ENCODE data around the gene KCNN1.

KCNN1 gene

GRCh38 chr19:17999684-18000479 lies 33.0 kb downstream of the KCNN1 start:
- Histone ChIP-seq H3K4me2 (ENCODE audit: insufficient read depth, low read length, poor library complexity, severe bottlenecking) (no peak overlapping the region), H2BK5ac (ENCODE audit: low read length) (no peak overlapping the region), H3K18ac (ENCODE audit: low read length) (no peak overlapping the region), H3K23ac (ENCODE audit: low read depth, low read length, poor library complexity) (peak overlapping the region; percentile 93), H3K27me3 (ENCODE audit: control insufficient read depth in 3 of 3, insufficient read depth in 3 of 3, low read depth in 1 of 3, low read length in 3 of 3) (peaks cover 11 to 31% (median 26%) of the 10 kb centered on the region in 3 experiments), H2AFZ (ENCODE audit: low read length) (no peak overlapping the region), H3K4ac (ENCODE audit: low read length) (no peak overlapping the region), H3K4me1 (ENCODE audit: control insufficient read depth in 2 of 2, insufficient read depth in 1 of 2, low read depth in 1 of 2, low read length in 2 of 2) (no peaks in the 10 kb centered on the region), H2BK15ac (ENCODE audit: low read length) (peak overlapping the region; percentile 37), H3K36me3 (replicated peaks in 1 of 2; ENCODE audit: control insufficient read depth in 2 of 2, insufficient read depth in 2 of 2, low read length in 2 of 2) (no peaks in the 10 kb centered on the region), H3K4me3 (ENCODE audit: low read length in 2 of 2) (no peak overlapping the region), H3K14ac (ENCODE audit: low read length) (peak overlapping the region; percentile 12), H2AK5ac (ENCODE audit: low read depth, low read length) (no peak overlapping the region), H3K9me3 (replicated peaks in 1 of 2; ENCODE audit: control insufficient read depth in 2 of 2, insufficient read depth in 1 of 2, low read depth in 1 of 2, low read length in 2 of 2) (no peaks in the 10 kb centered on the region), H3K9ac (ENCODE audit: low read depth, low read length, poor library complexity) (no peak overlapping the region), H4K91ac (ENCODE audit: low read depth, low read length, poor library complexity) (no peak overlapping the region), H4K8ac (ENCODE audit: low read depth, low read length) (peak overlapping the region; percentile 17), H3K79me1 (ENCODE audit: low read depth, low read length) (no peaks in the 10 kb centered on the region), H2BK120ac (ENCODE audit: low read depth, low read length) (no peak overlapping the region), H2BK12ac (ENCODE audit: low read length) (no peak overlapping the region), H3K27ac (replicated peaks; ENCODE audit: low read length) (no peak overlapping the region)
- DNase-seq (ENCODE audit: low spot score): no peak
- no CpG with 5 or more reads among the region's 21 CpGs for WGBS, 2 donors (ENCODE audit: extremely low coverage in 2 of 2, insufficient read length in 2 of 2, insufficient replicate concordance in 1 of 2)

DNA sequence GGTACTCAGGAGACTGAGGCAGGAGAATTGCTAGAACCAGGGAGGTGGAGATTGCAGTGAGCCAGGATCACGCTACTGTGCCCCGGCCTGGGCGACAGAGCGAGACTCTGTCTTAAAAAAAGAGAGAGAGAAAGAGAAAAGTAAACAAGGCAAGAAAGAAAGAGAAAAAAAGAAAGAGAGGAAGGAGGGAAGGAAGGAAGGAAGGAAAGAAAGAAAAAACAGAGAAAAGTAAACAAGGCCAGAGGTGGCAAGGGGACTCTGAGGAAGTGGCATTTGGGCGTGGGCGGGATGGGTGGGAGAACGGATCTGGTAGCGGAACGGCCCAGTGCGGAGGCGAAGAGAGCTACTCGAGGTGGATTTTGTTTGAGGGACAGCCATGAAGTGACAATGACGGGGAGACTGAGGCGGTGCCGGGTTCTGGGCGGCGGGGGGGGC lies 33.6 kb downstream of the KCNN1 start:
- Histone ChIP-seq H3K14ac (ENCODE audit: low read length) (no peak overlapping the region), H3K79me1 (ENCODE audit: low read depth, low read length) (no peaks in the 10 kb centered on the region), H3K18ac (ENCODE audit: low read length) (no peak overlapping the region), H3K4me3 (ENCODE audit: low read length in 2 of 2) (no peak overlapping the region), H3K9ac (ENCODE audit: low read depth, low read length, poor library complexity) (no peak overlapping the region), H3K4me2 (ENCODE audit: insufficient read depth, low read length, poor library complexity, severe bottlenecking) (no peak overlapping the region), H3K27ac (replicated peaks; ENCODE audit: low read length) (no peak overlapping the region), H3K23ac (ENCODE audit: low read depth, low read length, poor library complexity) (no peak overlapping the region), H3K4me1 (ENCODE audit: control insufficient read depth in 2 of 2, insufficient read depth in 1 of 2, low read depth in 1 of 2, low read length in 2 of 2) (no peaks in the 10 kb centered on the region), H2AFZ (ENCODE audit: low read length) (no peak overlapping the region), H3K27me3 (ENCODE audit: control insufficient read depth in 3 of 3, insufficient read depth in 3 of 3, low read depth in 1 of 3, low read length in 3 of 3) (peaks cover 11 to 31% (median 26%) of the 10 kb centered on the region in 3 experiments), H2BK15ac (ENCODE audit: low read length) (no peak overlapping the region), H4K91ac (ENCODE audit: low read depth, low read length, poor library complexity) (no peak overlapping the region), H3K4ac (ENCODE audit: low read length) (no peak overlapping the region), H4K8ac (ENCODE audit: low read depth, low read length) (no peak overlapping the region), H2AK5ac (ENCODE audit: low read depth, low read length) (no peak overlapping the region), H2BK5ac (ENCODE audit: low read length) (no peak overlapping the region), H2BK12ac (ENCODE audit: low read length) (no peak overlapping the region), H3K9me3 (replicated peaks in 1 of 2; ENCODE audit: control insufficient read depth in 2 of 2, insufficient read depth in 1 of 2, low read depth in 1 of 2, low read length in 2 of 2) (no peaks in the 10 kb centered on the region), H3K36me3 (replicated peaks in 1 of 2; ENCODE audit: control insufficient read depth in 2 of 2, insufficient read depth in 2 of 2, low read length in 2 of 2) (no peaks in the 10 kb centered on the region), H2BK120ac (ENCODE audit: low read depth, low read length) (no peak overlapping the region)
- WGBS, 2 donors (ENCODE audit: extremely low coverage in 2 of 2, insufficient read length in 2 of 2, insufficient replicate concordance in 1 of 2): no CpG with 5 or more reads among the region's 17 CpGs
- DNase-seq (ENCODE audit: low spot score): no peak

DNA sequence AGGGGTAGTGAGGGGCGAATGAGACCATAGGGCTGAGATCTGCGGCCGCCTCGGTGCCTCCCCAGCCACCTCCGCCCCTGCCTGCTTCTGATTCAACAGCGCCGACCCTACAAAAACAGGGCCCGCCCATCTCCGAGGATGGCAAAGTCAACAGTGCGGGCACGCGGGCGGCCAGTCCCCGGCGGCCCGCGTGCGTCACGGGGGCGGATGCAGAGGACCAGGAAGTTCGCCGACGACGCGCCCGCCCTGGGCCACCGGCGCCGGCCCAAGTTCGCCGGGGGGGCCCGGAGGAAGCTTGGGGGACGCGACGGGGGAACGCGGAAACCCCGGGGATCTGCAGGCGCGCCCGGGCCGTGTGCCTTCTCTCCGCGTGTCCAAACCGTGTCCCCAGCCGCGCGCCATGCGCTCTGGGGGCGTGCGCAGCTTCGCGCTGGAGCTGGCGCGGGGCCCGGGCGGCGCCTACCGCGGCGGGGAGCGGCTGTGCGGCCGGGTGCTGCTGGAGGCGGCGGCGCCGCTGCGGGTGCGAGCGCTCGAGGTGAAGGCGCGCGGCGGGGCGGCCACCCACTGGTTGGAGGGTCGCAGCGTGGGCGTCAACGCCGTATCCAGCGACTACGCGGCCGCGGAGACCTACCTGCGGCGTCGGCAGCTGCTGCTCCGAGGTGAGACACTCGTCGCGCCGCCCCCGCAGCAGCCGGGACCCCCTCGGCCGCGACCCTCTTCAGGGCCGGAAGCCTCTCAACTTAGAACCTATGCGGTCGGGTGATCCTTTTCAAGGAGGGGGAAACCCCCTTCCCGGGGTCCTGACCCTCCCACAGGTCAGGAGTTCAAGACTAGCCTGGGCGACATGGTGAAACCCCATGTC lies 34.2 kb downstream of the KCNN1 start:
- Histone ChIP-seq H3K4me2 (ENCODE audit: insufficient read depth, low read length, poor library complexity, severe bottlenecking) (peak overlapping the region; percentile 89), H4K91ac (ENCODE audit: low read depth, low read length, poor library complexity) (no peak overlapping the region), H3K79me1 (ENCODE audit: low read depth, low read length) (no peaks in the 10 kb centered on the region), H3K27me3 (ENCODE audit: control insufficient read depth in 3 of 3, insufficient read depth in 3 of 3, low read depth in 1 of 3, low read length in 3 of 3) (peaks cover 11 to 31% (median 26%) of the 10 kb centered on the region in 3 experiments), H3K23ac (ENCODE audit: low read depth, low read length, poor library complexity) (peak overlapping the region; percentile 96), H3K9me3 (replicated peaks in 1 of 2; ENCODE audit: control insufficient read depth in 2 of 2, insufficient read depth in 1 of 2, low read depth in 1 of 2, low read length in 2 of 2) (no peaks in the 10 kb centered on the region), H3K4ac (ENCODE audit: low read length) (no peak overlapping the region), H2BK120ac (ENCODE audit: low read depth, low read length) (no peak overlapping the region), H3K27ac (replicated peaks; ENCODE audit: low read length) (no peak overlapping the region), H2AK5ac (ENCODE audit: low read depth, low read length) (peak overlapping the region; percentile 63), H3K4me3 (ENCODE audit: low read length in 2 of 2) (peak overlapping the region; percentile 45 to 79), H3K4me1 (ENCODE audit: control insufficient read depth in 2 of 2, insufficient read depth in 1 of 2, low read depth in 1 of 2, low read length in 2 of 2) (no peaks in the 10 kb centered on the region), H3K14ac (ENCODE audit: low read length) (no peak overlapping the region), H2AFZ (ENCODE audit: low read length) (peak overlapping the region; percentile 93), H3K18ac (ENCODE audit: low read length) (peak overlapping the region; percentile 80), H2BK5ac (ENCODE audit: low read length) (no peak overlapping the region), H2BK12ac (ENCODE audit: low read length) (peak overlapping the region; percentile 60), H3K36me3 (replicated peaks in 1 of 2; ENCODE audit: control insufficient read depth in 2 of 2, insufficient read depth in 2 of 2, low read length in 2 of 2) (no peaks in the 10 kb centered on the region), H4K8ac (ENCODE audit: low read depth, low read length) (no peak overlapping the region), H2BK15ac (ENCODE audit: low read length) (no peak overlapping the region), H3K9ac (ENCODE audit: low read depth, low read length, poor library complexity) (peak overlapping the region; percentile 44)
- no CpG with 5 or more reads among the region's 105 CpGs for WGBS, 2 donors (ENCODE audit: extremely low coverage in 2 of 2, insufficient read length in 2 of 2, insufficient replicate concordance in 1 of 2)
- DNase-seq (ENCODE audit: low spot score): no peak
